Stimulated activated CD4-positive, alpha-beta T cell treated with anti-CD3 and anti-CD28 coated beads, Interleukin-1b, Interleukin-23, amount 100 ng/mL, for 24 hours (primary cell): ENCODE measurements around the gene INTS4.
A peak's percentile ranks its signal among the peaks of the same experiment; 100 is the strongest.
"Not testable (repeated sequence)": the region's sequence is repeated elsewhere in the genome, so short reads cannot be mapped to it uniquely, and the experiment has no call there.

Experiments used
- DNase-seq, 4 experiments: peaks; one replicate each; pipeline ENCODE4 v3.0.0-alpha.2; 2020; ENCODE audit warnings: low read depth in 4 of 4, low spot score in 1 of 4

INTS4 gene, protein sequence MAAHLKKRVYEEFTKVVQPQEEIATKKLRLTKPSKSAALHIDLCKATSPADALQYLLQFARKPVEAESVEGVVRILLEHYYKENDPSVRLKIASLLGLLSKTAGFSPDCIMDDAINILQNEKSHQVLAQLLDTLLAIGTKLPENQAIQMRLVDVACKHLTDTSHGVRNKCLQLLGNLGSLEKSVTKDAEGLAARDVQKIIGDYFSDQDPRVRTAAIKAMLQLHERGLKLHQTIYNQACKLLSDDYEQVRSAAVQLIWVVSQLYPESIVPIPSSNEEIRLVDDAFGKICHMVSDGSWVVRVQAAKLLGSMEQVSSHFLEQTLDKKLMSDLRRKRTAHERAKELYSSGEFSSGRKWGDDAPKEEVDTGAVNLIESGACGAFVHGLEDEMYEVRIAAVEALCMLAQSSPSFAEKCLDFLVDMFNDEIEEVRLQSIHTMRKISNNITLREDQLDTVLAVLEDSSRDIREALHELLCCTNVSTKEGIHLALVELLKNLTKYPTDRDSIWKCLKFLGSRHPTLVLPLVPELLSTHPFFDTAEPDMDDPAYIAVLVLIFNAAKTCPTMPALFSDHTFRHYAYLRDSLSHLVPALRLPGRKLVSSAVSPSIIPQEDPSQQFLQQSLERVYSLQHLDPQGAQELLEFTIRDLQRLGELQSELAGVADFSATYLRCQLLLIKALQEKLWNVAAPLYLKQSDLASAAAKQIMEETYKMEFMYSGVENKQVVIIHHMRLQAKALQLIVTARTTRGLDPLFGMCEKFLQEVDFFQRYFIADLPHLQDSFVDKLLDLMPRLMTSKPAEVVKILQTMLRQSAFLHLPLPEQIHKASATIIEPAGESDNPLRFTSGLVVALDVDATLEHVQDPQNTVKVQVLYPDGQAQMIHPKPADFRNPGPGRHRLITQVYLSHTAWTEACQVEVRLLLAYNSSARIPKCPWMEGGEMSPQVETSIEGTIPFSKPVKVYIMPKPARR

DNA sequence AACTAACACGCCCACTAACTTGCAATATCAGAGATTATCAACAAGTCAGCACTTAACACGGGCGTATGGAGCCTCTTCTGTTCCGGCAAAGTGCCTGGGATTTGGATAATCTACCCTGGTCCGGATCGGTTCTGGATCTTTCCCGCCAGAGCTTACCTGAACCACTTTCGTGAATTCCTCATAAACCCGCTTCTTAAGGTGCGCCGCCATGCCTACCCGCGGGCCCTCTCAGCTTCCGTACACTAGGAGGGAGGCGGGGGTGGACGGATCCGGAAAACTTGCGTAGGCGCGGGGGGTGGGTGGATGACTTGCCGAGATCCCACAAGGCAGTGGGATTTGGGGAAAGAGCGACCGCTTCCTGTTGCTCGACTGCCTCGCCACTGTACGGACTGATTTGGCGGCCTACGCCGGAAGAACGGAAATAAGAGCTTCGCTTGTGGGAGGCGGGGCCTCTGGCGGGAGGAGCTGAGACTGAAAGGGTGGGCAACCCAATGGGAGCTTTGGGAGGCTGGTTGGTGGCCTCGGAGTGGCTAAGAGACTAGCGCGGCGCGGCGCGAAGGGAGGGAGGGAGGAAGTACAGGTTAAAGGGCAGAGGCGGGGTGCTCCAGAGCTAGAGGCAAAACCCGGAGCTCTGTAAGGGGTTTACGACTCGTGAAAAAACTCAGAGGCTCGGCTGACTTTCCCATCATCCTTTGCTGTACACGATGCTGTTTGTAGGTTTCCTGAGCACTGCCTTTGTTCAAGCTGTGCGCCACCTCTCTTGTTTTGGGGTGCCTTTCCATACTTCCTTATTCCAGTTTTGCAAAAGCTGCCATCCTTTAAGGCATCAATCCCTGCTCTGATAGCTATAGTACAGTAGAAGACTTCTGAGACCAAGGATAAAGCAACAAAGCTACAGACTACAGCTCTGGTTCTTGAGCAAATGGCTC is at the start of gene INTS4:
INTS4 (minus strand) TSS at position 235 of the 929 bp plus-strand sequence; CDS start at position 210, 25 bp downstream.
- DNase-seq, result peak; percentile 85 to 97 (median 94)

DNA sequence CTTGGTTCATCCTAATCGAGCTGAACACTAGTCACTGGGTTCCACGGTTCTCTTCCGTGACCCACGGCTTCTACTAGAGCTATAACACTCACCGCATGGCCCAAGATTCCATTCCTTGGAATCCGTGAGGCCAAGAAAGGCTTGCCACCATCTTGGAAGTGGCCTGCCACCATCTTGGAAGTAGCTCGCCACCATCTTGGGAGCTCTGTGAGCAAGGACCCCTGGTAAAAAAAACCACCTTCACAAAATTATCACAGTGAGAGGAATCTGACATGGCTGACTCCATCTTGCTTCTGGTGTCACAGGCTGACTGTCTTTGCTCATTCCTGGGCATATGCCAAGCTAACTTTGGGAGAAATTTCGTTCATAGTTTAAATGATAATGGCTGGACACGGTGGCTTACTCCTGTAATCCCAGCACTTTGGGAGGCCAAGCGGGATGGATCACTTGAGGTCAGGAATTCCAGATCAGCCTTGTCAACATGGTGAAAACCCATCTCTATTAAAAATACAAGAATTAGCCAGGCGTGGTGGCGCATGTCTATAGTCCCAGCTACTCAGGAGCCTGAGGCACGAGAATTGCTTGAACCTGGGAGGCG is 47.5 kb upstream of the INTS4 start:
- no peak for DNase-seq

DNA sequence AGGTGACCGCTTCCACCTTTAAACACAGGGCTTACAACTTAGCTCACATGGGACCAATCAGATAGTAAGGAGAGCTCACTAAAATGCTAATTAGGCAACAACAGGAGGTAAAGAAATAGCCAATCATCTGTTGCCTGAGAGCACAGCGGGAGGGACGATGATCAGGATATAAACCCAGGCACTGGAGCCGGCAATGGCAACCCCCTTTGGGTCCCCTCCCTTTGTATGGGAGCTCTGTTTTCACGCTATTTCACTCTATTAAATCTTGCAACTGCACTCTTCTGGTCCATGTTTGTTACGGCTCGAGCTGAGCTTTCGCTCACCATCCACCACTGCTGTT is 46.9 kb upstream of the INTS4 start:
- DNase-seq, result not testable (repeated sequence)

DNA sequence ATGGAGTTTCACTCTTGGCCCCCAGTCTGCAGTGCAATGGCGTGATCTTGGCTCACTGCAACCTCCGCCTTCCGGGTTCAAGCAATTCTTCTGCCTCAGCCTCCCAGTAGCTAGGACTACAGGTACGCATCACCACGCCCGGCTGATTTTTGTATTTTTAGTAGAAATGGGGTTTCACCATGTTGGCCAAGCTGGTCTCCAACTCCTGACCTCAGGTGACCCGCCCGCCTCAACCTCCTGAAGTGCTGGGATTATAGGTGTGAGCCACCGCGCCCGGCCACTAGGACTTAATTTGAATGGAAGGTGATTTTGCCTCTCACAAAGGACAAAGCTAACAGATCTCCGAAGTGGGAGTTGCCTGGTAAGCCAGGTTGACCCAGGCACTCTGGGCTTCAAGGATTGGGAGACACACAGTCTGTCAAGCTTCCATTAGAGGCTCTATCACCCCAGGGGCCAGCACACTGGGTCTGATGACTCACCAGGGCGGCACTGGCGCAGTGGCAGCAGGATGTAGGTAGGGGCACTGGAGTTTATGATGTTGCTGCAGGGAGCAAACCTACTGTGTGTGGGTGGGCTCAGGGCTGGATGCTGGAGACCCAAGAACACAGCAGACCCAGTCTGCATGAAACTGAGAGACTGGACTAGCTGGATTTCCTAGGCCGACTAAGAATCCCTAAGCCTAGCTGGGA is 46.4 kb upstream of the INTS4 start:
- no peak for DNase-seq

DNA sequence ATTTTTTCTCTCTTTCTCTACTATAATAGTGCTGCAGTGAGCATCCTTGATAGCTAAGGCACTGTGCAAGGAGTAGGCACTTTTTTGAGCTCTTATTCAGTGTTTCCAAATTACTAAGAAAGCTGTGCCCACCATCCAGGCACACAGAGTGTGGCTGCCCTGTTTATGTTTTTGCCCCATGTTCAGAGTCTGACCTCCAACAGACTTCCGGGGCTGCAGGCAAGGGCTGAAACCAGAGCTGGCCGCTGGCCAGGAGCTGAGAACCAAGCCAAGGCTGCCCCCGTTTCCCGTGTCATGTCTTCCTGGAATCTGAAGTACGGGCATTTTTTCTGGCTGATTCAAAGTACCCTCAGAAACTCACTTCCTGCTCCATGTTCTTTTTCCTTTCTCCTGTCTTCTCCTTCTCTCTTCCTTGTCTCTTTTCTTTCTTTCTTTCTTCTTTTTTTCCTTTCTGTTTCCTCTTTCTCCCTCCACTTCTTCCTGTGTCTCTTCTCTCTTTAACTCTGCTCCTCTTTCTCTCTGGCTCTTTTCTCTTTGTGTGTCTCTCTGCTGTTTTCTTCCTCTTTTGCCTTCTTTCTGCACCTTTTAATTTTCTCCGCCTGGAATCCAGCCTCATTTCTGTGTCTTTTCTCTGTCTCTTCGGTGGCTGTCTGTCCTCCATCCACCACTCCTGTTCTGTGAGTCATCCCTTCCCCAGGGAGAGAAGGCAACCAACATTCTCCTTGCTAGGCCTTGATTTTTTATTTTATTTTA is 45.6 kb upstream of the INTS4 start:
- no peak for DNase-seq

DNA sequence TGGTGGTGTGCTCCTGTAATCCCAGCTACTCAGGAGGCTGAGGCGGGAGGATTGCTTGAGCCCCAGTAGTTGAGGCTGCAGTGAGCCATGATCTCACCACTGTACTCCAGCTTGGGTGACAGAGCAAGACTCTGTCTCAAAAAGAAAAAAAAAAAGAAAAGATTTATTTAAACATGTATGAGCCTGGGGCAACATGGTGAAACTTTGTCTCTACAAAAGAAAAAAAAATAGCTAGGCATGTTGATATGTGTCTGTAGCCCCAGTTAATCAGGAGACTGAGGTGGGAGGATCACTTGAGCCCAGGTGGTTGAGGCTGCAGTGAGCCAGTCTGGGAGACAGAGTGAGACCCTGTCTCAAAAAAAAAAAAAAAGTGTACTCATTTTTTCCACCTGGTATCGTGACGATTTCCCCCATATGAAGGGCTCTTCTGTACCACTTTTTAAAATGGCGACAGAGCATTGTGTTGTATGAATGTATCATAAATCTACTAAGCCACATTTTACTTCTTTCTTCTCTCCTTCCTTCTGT is 45.0 kb upstream of the INTS4 start:
- DNase-seq, result no peak

DNA sequence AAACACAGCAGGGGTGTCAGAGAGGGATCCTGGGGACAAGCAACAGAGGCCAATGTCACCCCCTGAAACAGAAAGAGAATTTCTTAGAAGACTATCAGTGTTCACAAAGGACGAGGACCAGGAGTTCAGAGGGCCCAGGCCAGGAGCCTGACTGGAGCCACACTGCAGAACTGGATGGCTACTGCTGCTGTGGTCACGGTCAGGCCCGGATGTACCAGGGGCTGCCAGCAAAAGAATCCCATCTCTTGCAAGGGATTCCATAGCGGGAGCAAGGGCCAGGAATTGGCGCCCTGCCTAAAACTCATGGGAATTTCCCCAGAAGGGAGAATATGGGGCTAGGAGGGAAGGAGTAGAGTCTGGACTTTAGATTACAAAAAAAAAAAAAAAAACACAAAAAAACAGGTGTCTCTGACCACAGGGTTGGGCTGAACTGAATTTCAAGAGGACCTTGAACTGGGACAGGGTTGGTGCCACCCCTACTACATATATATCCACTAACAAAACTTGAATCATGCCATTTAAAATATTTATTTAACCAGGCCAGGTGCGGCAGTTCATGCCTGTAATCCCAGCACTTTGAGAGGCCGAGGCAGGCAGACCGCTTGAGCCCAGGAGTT is 44.3 kb upstream of the INTS4 start:
- no peak for DNase-seq

DNA sequence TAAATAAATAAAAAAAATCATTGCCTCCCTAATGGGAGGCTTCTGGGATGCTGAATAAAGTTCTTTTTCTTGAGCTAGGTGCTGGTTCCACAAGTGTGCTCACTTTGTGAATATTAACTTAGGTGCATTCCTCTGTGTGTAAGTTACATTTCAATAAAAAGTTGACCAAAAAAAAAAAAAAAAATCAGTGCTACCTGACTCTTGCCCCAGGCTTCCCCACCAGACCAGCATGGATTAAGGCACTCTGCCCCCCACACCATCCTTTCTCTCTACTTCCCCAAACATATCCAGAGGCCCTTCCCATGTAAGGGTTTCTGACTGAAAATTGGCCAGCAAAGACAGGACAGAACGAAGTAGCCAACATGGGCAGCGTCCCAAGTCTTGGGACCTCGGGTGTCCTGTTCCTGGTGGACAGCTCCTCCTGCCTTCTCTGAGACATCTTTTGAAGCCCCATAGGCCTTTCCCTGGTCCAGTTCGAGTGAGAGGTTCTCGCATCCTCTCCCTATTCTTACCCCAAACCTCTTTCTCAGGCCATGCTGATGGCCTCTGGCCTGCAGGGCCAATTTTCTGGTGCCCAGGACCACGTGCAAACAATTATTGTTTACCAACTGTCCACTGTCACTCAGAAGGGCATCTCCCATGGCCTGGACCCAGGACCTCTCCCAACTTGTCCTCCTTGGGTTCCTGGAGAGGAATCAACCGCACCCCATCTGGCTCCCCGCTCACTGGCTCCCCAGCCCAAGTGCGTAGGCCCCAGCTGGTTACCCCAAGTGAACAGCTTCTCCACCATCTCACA is 43.6 kb upstream of the INTS4 start:
- DNase-seq, result no peak

DNA sequence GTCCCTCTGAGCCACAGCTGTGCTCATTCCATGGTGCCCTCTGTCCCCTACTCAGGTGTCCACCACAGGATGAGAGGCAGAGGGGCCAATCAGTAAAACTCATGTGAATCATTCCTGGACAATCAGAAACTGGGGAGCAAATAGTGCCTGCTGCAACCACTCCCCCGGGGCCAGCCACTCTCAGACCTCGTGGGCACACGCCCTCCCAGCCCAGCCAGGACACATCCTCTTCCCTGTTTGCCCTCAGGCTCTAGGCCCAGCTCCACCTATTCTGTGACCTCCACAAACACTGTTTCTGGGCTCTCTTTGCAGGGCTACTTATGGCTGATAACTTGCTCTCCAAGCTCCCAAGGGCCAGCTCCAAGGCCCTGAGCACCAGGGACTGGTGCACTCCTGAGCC is 42.6 kb upstream of the INTS4 start:
- no peak for DNase-seq

DNA sequence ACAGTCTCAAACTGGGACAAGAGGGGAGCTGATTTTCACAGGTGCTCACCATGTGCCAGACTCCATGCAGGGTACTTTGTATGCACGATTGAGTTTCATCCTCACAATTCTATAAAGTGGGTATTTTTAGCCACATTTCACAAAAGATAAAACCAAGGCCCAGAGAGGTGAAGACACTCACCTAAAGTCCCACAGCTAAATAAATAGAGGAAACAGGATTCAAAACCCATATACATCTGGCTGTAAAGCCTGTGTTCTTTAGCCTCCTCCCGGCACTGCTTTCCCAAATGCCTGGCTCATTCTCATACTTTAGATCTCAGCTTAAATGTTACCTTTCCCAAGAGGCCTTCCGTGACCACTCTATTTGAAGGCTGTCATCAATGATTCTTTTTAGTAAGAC is 41.8 kb upstream of the INTS4 start:
- DNase-seq, result no peak

DNA sequence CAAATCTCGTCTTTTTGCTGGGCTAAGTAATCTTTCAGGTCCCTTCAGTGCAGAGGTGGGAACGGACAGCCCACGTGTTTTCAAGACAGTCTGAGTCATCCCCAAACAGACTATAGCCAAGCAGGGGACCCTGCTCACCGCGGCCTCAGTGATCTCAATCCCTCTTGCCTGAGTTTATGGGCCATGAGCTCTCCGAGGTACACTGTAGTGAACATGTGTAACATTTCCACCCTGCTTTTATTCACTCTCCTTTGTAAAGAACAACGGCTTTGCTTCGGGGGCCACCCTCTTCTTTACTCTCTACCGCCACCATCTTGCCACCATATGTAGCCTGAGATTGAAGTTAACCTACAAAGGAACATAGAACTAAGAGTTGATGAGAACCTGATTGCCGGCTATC is 40.2 kb upstream of the INTS4 start:
- DNase-seq, result no peak

DNA sequence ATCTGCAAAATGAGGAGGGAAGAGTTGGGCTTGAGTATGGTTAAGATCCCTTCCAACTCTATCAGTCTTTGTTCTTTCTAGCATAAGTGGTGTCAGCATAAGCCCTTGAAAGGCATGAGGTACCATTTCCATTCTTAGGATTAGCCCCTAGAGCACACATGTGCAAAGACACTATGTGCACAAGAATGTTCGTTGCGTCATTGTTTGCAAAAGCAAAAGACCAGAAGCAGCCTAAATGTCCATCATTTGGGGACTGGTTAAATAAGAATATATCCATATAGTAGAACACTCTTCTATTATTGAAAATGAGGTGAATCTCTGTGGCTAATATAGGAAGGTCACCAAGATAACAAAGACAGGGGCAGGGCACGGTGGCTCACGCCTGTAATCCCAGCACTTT is 38.6 kb upstream of the INTS4 start:
- no peak for DNase-seq

DNA sequence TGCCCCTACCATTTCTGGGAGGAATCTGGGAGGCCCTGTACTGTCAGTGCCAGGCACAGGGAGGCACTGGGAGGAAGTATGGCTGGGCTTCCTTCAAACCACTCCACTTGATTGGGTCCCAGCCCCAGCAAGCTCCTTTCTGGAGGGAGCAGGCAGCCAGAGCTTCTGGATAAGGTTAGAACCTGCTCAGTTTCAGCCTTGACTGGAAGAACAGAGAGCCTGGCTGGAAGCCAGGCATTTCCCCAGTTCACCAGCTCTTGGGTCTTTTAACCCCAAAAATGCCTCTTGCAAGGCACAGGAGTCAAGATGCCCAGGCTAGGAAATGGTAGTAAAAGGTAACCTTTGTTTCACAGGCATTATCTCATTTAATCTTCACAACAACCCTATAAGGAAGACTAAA is 37.6 kb upstream of the INTS4 start:
- no peak for DNase-seq

DNA sequence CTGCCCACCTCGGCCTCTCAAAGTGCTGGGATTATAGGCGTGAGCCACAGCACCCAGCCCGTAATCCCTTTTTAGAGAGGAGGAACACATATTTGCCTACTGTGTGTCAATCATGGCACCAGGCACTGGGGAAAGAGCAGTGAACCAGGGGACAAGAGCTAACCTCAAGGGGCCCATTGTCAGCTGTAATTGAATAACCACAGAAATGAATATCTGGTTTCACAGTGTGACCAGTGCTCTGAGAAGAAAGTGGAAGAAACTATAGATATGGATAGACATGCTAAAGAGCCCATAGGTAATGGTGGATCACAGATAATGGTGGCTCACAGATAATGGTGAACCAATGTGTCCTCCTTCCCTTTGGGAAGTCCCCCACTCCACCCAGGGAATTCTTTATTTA is 37.2 kb upstream of the INTS4 start:
- DNase-seq, result no peak

DNA sequence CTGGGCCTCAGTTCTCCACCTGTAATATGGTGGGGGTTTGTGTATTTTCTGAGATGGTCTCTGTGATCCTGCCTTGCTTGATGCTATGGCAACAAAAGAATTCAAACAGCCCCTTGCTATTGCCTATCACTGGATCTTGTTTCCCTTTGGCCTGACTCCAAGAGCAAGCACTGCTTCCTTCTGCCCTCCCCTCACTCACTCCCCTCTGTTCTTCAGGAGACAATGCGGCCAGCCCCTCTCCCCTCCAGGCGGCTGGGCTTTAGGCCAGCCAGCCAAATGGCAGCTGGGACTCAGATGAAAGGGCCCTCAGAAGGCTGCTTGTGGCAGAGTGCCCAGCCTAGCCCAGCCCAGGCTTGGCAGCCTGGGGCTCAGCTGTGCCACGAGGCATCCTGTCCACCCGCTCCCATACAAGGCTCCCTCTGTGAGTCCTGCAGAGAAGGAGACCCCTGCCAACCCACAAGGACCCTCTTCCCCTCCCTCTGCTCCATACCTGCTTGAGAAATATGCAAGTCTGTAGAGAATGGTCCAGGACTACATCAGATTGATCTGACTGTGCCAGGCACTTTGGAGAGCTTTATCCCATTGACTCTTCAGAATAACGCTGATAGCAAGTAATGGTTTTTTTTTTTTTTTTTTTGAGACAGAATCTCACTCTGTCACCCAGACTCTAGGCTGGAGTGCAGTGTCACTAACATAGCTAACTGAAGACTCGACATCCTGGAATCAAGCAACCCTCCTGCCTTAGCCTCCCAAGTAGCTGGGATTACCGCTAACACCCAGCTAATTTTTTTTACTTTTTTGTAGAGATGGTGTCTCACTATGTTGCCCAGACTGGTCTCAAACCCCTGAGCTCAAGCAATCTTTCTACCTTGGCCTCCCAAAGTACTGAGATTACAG is 36.2 kb upstream of the INTS4 start:
- no peak for DNase-seq

DNA sequence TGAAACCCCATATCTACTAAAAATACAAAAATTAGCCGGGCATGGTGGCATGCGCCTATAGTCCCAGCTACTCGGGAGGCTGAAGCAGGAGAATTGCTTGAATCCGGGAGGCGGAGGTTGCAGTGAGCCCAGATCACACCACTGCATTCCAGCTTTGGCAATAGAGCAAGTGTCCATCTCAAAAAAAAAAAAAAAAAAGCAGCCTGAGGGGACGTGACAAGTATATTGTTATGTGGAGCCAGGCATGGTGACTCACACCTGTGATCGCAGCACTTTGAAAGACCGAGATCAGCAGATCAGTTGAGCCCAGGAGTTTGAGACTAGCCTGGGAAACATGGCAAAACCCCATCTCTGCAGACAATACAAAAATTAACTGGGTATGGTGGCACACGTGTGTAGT is 34.0 kb upstream of the INTS4 start:
- not testable (repeated sequence) for DNase-seq

DNA sequence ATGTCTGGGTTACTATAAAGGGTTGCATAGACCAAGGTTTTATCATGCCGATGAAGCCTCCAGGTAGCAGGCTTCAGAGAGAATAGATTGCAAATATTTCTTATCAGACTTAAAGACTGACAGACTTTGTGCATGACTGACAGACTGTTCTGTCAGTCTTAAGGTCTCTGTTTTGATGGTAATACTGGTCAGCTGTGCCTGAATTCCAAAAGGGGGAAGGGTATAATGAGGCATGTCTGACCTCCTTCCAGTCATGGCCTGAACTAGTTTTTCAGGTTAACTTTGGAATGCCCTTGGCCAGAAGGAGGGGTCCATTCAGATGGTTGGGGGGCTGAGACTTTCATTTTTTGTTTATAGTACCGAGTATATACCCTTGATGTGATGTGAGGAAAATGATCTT is 33.3 kb upstream of the INTS4 start:
- DNase-seq, result no peak
